Chondrocyte (in vitro differentiated cells): ENCODE data around the gene PSMG4. TPM values are rescaled to one million over a fixed set of nuclear protein-coding genes. Genes with fewer than 3 reads are reported as not detected.

Experiments
- DNase-seq: peaks from one replicate; pipeline ENCODE4 v3.0.0; 2021; ENCODE audit warnings: mixed read lengths, low spot score
- H3K27ac Mint-ChIP-seq: one replicate; pipeline ENCODE4 v1.8.0; 2021; ENCODE audit warnings: mild to moderate bottlenecking, moderate library complexity, mixed read lengths; ENCODE audit not compliant: unreplicated experiment
- H3K27me3 Mint-ChIP-seq: 2 replicates; pipeline ENCODE4 v1.8.0; 2021; ENCODE audit warnings: low read depth, mixed read lengths
- H3K36me3 Mint-ChIP-seq: 2 replicates; pipeline ENCODE4 v1.8.0; 2021; ENCODE audit warnings: low read depth, mixed read lengths
- H3K4me1 Mint-ChIP-seq: 2 replicates; pipeline ENCODE4 v1.8.0; 2021; ENCODE audit warnings: low read depth, mild to moderate bottlenecking, mixed read lengths
- H3K4me3 Mint-ChIP-seq: one replicate; pipeline ENCODE4 v1.8.0; 2021; ENCODE audit warnings: mild to moderate bottlenecking, moderate library complexity, mixed read lengths; ENCODE audit not compliant: unreplicated experiment
- H3K9me3 Mint-ChIP-seq: 2 replicates; pipeline ENCODE4 v1.8.0; 2021; ENCODE audit warnings: low read depth, mixed read lengths
- CTCF ChIP-seq: fragments of 200-600 bp; sonication (generic); IDR thresholded peaks from 2 replicates; pipeline ENCODE4 v1.5.0; 2021; ENCODE audit warnings: antibody characterized with exemption, mild to moderate bottlenecking, moderate library complexity
- long read RNA-seq: library from polyadenylated mRNA; stranded (forward); transcript quantifications from one replicate; pipeline ENCODE4 v2.0.0, GENCODE V29; 2021
- total RNA-seq: library from RNA; stranded (reverse); gene quantifications from 3 replicates; pipeline ENCODE4 v1.2.1, GENCODE V29; 2021

The PSMG4 gene
- total RNA-seq = 16.2 to 24.7 TPM (median 17.2 TPM) in 3 replicates
- long read RNA-seq, transcript PSMG4-206 (3 exons, 838 nt) = major isoform, 9 of 22 reads
- long read RNA-seq, transcript PSMG4-205 (4 exons, 629 nt) = major isoform, 9 of 22 reads
- long read RNA-seq, partial matches to known transcripts = 0 of 22 reads
- long read RNA-seq, other reads (novel, unspliced or antisense) = 4 of 22 reads

- Mint-ChIP-seq H3K27me3 (no peaks in the 10 kb centered on the region), H3K4me1 (peaks cover 34% of the 10 kb centered on the region), H3K9me3 (peaks cover 4% of the 10 kb centered on the region), H3K36me3 (no peaks in the 10 kb centered on the region), H3K27ac (peak within 1 kb of the TSS; percentile 92), H3K4me3 (peak within 1 kb of the TSS; percentile 93)
- peak; percentile 97 for DNase-seq
- no peak for TF ChIP-seq CTCF
Measured at GRCh38 chr6:3258720-3259490, at the start of gene PSMG4. TSS of gene PSMG4 (plus strand) at chr6:3258947. CDS start at chr6:3259023, 76 bp downstream.

- Mint-ChIP-seq H3K9me3 (peaks cover 4% of the 10 kb centered on the region), H3K4me1 (peaks cover 81% of the 10 kb centered on the region), H3K27me3 (no peaks in the 10 kb centered on the region), H3K36me3 (no peaks in the 10 kb centered on the region), H3K27ac (peak overlapping the region; percentile 96), H3K4me3 (peak overlapping the region; percentile 42)
- TF ChIP-seq CTCF = peak; percentile 74
- DNase-seq = no peak
Measured at GRCh38 chr6:3209114-3210023, 49.4 kb upstream of the PSMG4 start.

- H3K4me3 Mint-ChIP-seq = no peak overlapping the region
- H3K9me3 Mint-ChIP-seq = no peaks in the 10 kb centered on the region
- no peak for DNase-seq
- no peak for TF ChIP-seq CTCF
- H3K4me1 Mint-ChIP-seq = peaks cover 84% of the 10 kb centered on the region
- H3K27ac Mint-ChIP-seq = peak overlapping the region; percentile 96
- no peaks in the 10 kb centered on the region for H3K36me3 Mint-ChIP-seq
- no peaks in the 10 kb centered on the region for H3K27me3 Mint-ChIP-seq
Measured at GRCh38 chr6:3210024-3210610, 48.6 kb upstream of the PSMG4 start.

- no peak for DNase-seq
- Mint-ChIP-seq H3K4me1 (peaks cover 74% of the 10 kb centered on the region), H3K9me3 (no peaks in the 10 kb centered on the region), H3K27ac (peak overlapping the region; percentile 75), H3K27me3 (no peaks in the 10 kb centered on the region), H3K36me3 (no peaks in the 10 kb centered on the region), H3K4me3 (no peak overlapping the region)
- no peak for TF ChIP-seq CTCF
Measured at GRCh38 chr6:3211681-3212080, 47.1 kb upstream of the PSMG4 start.

GRCh38 chr6:3212261-3212660 lies 46.5 kb upstream of the PSMG4 start:
- TF ChIP-seq CTCF = no peak
- Mint-ChIP-seq H3K27ac (peak overlapping the region; percentile 34), H3K9me3 (no peaks in the 10 kb centered on the region), H3K36me3 (no peaks in the 10 kb centered on the region), H3K4me1 (peaks cover 72% of the 10 kb centered on the region), H3K4me3 (no peak overlapping the region), H3K27me3 (no peaks in the 10 kb centered on the region)
- DNase-seq = no peak
